Vagina (tissue), 2 donors: Measurements from ENCODE around the gene CCDC158. TPM values are rescaled to one million over a fixed set of nuclear protein-coding genes. Genes with fewer than 3 reads are reported as not detected.

Experiments used
- DNase-seq, 2 donors: peaks; one replicate each; pipeline ENCODE4 v3.0.0-alpha.2; 2017; ENCODE audit errors: extremely low spot score in 2 of 2
- H3K27ac ChIP-seq: fragments of 200-600 bp; sonication (generic); one replicate; pipeline ENCODE4 v1.5.1; 2019
- H3K27me3 ChIP-seq: fragments of 200-600 bp; sonication (generic); one replicate; pipeline ENCODE4 v1.5.1; 2019
- H3K36me3 ChIP-seq, 2 donors: fragments of 200-600 bp; sonication (generic); one replicate each; pipeline ENCODE4 v1.5.1; 2017 to 2019
- H3K4me1 ChIP-seq: fragments of 200-600 bp; sonication (generic); one replicate; pipeline ENCODE4 v1.5.1; 2019
- H3K4me3 ChIP-seq, 2 donors: fragments of 200-600 bp; sonication (generic); 1 replicate in 1 of 2; 2 replicates in 1 of 2; pipeline ENCODE4 v1.5.1; 2016 to 2019
- H3K9me3 ChIP-seq: fragments of 200-600 bp; sonication (generic); one replicate; pipeline ENCODE4 v1.5.1; 2019
- CTCF ChIP-seq, 3 experiments: fragments of 450-650 bp in 2 of 3; fragments of 200-600 bp in 1 of 3; sonication (generic) in 1 of 3; IDR thresholded peaks; one replicate each; pipeline ENCODE4 v1.5.1; 2017 to 2019; ENCODE audit warnings: antibody characterized with exemption in 3 of 3, mild to moderate bottlenecking in 2 of 3, moderate library complexity in 2 of 3
- POLR2A ChIP-seq, 2 donors: fragments of 450-650 bp; IDR thresholded peaks; one replicate each; pipeline ENCODE4 v1.6.1; 2017; ENCODE audit warnings: antibody characterized with exemption in 2 of 2, mild to moderate bottlenecking in 2 of 2, moderate library complexity in 2 of 2
- POLR2AphosphoS5 ChIP-seq, 2 donors: sonication (generic); formaldehyde crosslinking; IDR thresholded peaks; one replicate each; pipeline ENCODE4 v1.9.0; 2017; ENCODE audit warnings: antibody characterized with exemption in 2 of 2, mild to moderate bottlenecking in 2 of 2, low read depth in 1 of 2; ENCODE audit not compliant: insufficient read depth in 1 of 2
- intact Hi-C: fragments of 100-400 bp; cut with DNase I; formaldehyde crosslinking; loops from one replicate; pipeline ENCODE4 v1.15.1; 2023
- total RNA-seq: library from RNA; depleted of rRNA; stranded (reverse); fragments of >200 nt; gene quantifications from one replicate; pipeline ENCODE4 v1.2.3, GENCODE V29; 2016

CCDC158 gene
- total RNA-seq, 1 donor from 2014 or later, result not detected

- Histone ChIP-seq H3K4me3 (peak overlapping the region; percentile 75 to 85), H3K9me3 (no peaks in the 10 kb centered on the region), H3K36me3 (peaks cover 0 to 6% of the 10 kb centered on the region in 2 donors), H3K27me3 (no peaks in the 10 kb centered on the region), H3K4me1 (peaks cover 36% of the 10 kb centered on the region), H3K27ac (peak overlapping the region; percentile 94)
- intact Hi-C loops, result loop anchor here (10.0 kb wide), 1 partner anchor 93 kb away; the partner anchor contains the start of gene SCARB2
- TF ChIP-seq POLR2AphosphoS5 (IDR thresholded peaks at IDR 0.05; ENCODE audit: insufficient read depth in 1 of 2, low read depth in 1 of 2), result no peak
- no peak for TF ChIP-seq CTCF (IDR thresholded peaks at IDR 0.05)
- TF ChIP-seq POLR2A (IDR thresholded peaks at IDR 0.05), result no peak
- no peak for DNase-seq
Measured at GRCh38 chr4:76307660-76308014, 113.3 kb downstream of the CCDC158 start.

GRCh38 chr4:76306882-76307659 lies 113.9 kb downstream of the CCDC158 start:
- Histone ChIP-seq H3K36me3 (peaks cover 0 to 6% of the 10 kb centered on the region in 2 donors), H3K4me3 (peak overlapping the region; percentile 75 to 85), H3K4me1 (peaks cover 38% of the 10 kb centered on the region), H3K27me3 (no peaks in the 10 kb centered on the region), H3K27ac (peak overlapping the region; percentile 94), H3K9me3 (no peaks in the 10 kb centered on the region)
- intact Hi-C loops, result loop anchor here (10.0 kb wide), 1 partner anchor 92 kb away; the partner anchor contains the start of gene SCARB2
- TF ChIP-seq CTCF (IDR thresholded peaks at IDR 0.05) (peak in 1 of 3 experiments; percentile 24), POLR2A (IDR thresholded peaks at IDR 0.05) (no peak), POLR2AphosphoS5 (IDR thresholded peaks at IDR 0.05; ENCODE audit: insufficient read depth in 1 of 2, low read depth in 1 of 2) (peak in 1 of 2 donors; percentile 43)
- no peak for DNase-seq

GRCh38 chr4:76305971-76306881 lies 114.7 kb downstream of the CCDC158 start, which contains the start of gene STBD1:
TSS of gene STBD1 (plus strand) at chr4:76306733. CDS start at chr4:76306770, 37 bp downstream.
- H3K4me1 ChIP-seq, result peaks cover 41% of the 10 kb centered on the region
- intact Hi-C loops, result loop anchor here (10.0 kb wide), 1 partner anchor 91 kb away; the partner anchor contains the start of gene SCARB2
- peak within 1 kb of the TSS; percentile 75 to 85 for H3K4me3 ChIP-seq
- H3K27me3 ChIP-seq, result no peaks in the 10 kb centered on the region
- peaks cover 0 to 6% of the 10 kb centered on the region in 2 donors for H3K36me3 ChIP-seq
- peak within 1 kb of the TSS; percentile 94 for H3K27ac ChIP-seq
- DNase-seq, result no peak
- TF ChIP-seq POLR2AphosphoS5 (IDR thresholded peaks at IDR 0.05; ENCODE audit: insufficient read depth in 1 of 2, low read depth in 1 of 2), result peak in 1 of 2 donors; percentile 86
- TF ChIP-seq POLR2A (IDR thresholded peaks at IDR 0.05), result peak in 1 of 2 donors; percentile 29
- TF ChIP-seq CTCF (IDR thresholded peaks at IDR 0.05), result no peak
- H3K9me3 ChIP-seq, result no peaks in the 10 kb centered on the region

- H3K4me1 ChIP-seq, result peaks cover 47% of the 10 kb centered on the region
- TF ChIP-seq POLR2AphosphoS5 (IDR thresholded peaks at IDR 0.05; ENCODE audit: insufficient read depth in 1 of 2, low read depth in 1 of 2), result no peak
- TF ChIP-seq POLR2A (IDR thresholded peaks at IDR 0.05), result no peak
- no peak for TF ChIP-seq CTCF (IDR thresholded peaks at IDR 0.05)
- intact Hi-C loops, result loop anchor here (10.0 kb wide), 1 partner anchor 90 kb away; the partner anchor contains the start of gene SCARB2
- no peak for DNase-seq
- no peaks in the 10 kb centered on the region for H3K27me3 ChIP-seq
- peak overlapping the region; percentile 75 to 85 for H3K4me3 ChIP-seq
- no peaks in the 10 kb centered on the region for H3K9me3 ChIP-seq
- H3K36me3 ChIP-seq, result peaks cover 0 to 6% of the 10 kb centered on the region in 2 donors
- H3K27ac ChIP-seq, result peak overlapping the region; percentile 94
Measured at GRCh38 chr4:76305033-76305687, 115.8 kb downstream of the CCDC158 start.
